T-cell (primary cell): ENCODE results near the gene AGTPBP1. TPM values are rescaled to one million over a fixed set of nuclear protein-coding genes. Genes with fewer than 3 reads are reported as not detected.

Experiments used
- ATAC-seq, 4 experiments: fragments of 200-7000 bp in 3 of 4; fragments of 150-1000 bp in 1 of 4; cut with Tn5 transposase; replicated peaks in 1 of 4; 1 replicate in 3 of 4; 2 replicates in 1 of 4; pipeline ENCODE4 v1.10.0; 2021; ENCODE audit warnings: moderate library complexity in 3 of 4, mild to moderate bottlenecking in 2 of 4, moderate number of reproducible peaks in 1 of 4
- CTCF ChIA-PET, 2 donors: fragments of 300-600 bp; sonication (Branson Sonifier 250); formaldehyde crosslinking; loops; one replicate each; lab custom pipeline; 2022; ENCODE audit warnings: antibody characterized with exemption in 2 of 2; lab: Charles Lee
- POLR2A ChIA-PET, 2 donors: fragments of 300-600 bp; sonication (Branson Sonifier 250); formaldehyde crosslinking; loops; one replicate each; lab custom pipeline; 2022; ENCODE audit warnings: antibody characterized with exemption in 2 of 2; lab: Charles Lee
- DNase-seq, 35 experiments: peaks; one replicate each; pipeline versions ENCODE4 v3.0.0 to v3.0.0-alpha.2; 2013 to 2023
- H3K27ac ChIP-seq: one replicate; pipeline ENCODE4 v1.5.1; 2013; ENCODE audit warnings: low read length
- H3K27me3 ChIP-seq, 2 experiments: replicated peaks in 1 of 2; 1 replicate in 1 of 2; 2 replicates in 1 of 2; pipeline versions ENCODE4 v1.6.1 to v1.7.0; 2013; ENCODE audit warnings: low read length in 1 of 2, mixed read lengths in 1 of 2; ENCODE audit not compliant: control insufficient read depth in 2 of 2, insufficient read depth in 2 of 2; ENCODE audit errors: extremely low read depth in 1 of 2
- H3K36me3 ChIP-seq, 2 donors: 1 replicate in 1 of 2; 2 replicates in 1 of 2; pipeline versions ENCODE4 v1.6.1 to v1.7.0; 2013; ENCODE audit warnings: low read length in 1 of 2; ENCODE audit not compliant: control insufficient read depth in 2 of 2, insufficient read depth in 1 of 2; ENCODE audit errors: extremely low read depth in 1 of 2
- H3K4me1 ChIP-seq, 2 experiments: 1 replicate in 1 of 2; 2 replicates in 1 of 2; pipeline versions ENCODE4 v1.6.1 to v1.7.0; 2013; ENCODE audit warnings: low read length in 2 of 2, mixed read lengths in 1 of 2; ENCODE audit not compliant: insufficient read depth in 2 of 2, control insufficient read depth in 1 of 2; ENCODE audit errors: extremely low read depth in 1 of 2
- H3K4me3 ChIP-seq, 2 donors: 1 replicate in 1 of 2; 2 replicates in 1 of 2; pipeline versions ENCODE4 v1.5.1 to v1.7.0; 2013; ENCODE audit warnings: mild to moderate bottlenecking in 2 of 2, low read length in 1 of 2, moderate library complexity in 1 of 2; ENCODE audit not compliant: control insufficient read depth in 1 of 2; ENCODE audit errors: extremely low read depth in 1 of 2
- H3K9me3 ChIP-seq: 2 replicates; pipeline ENCODE4 v1.7.0; 2013
- H3K27ac Mint-ChIP-seq, 2 donors: one replicate each; pipeline ENCODE4 v1.8.0; 2020 to 2021; ENCODE audit warnings: mild to moderate bottlenecking in 2 of 2, mixed read lengths in 2 of 2
- H3K27me3 Mint-ChIP-seq, 2 donors: one replicate each; pipeline ENCODE4 v1.8.0; 2021 to 2022; ENCODE audit warnings: mixed read lengths in 2 of 2
- H3K36me3 Mint-ChIP-seq: one replicate; pipeline ENCODE4 v1.8.0; 2021; ENCODE audit warnings: mixed read lengths
- H3K4me1 Mint-ChIP-seq, 3 donors: one replicate each; pipeline ENCODE4 v1.8.0; 2020 to 2022; ENCODE audit warnings: mixed read lengths in 3 of 3, mild to moderate bottlenecking in 1 of 3
- H3K4me3 Mint-ChIP-seq, 3 donors: one replicate each; pipeline ENCODE4 v1.8.0; 2020 to 2022; ENCODE audit warnings: mild to moderate bottlenecking in 3 of 3, mixed read lengths in 3 of 3, moderate library complexity in 3 of 3
- H3K9me3 Mint-ChIP-seq, 3 donors: one replicate each; pipeline ENCODE4 v1.8.0; 2020 to 2022; ENCODE audit warnings: mixed read lengths in 3 of 3
- WGBS: methylation state at CpG from one replicate; pipeline ENCODE4 v1.1.5; 2013; ENCODE audit warnings: missing lambda C conversion rate; ENCODE audit not compliant: insufficient coverage; 5-methylcytosine and 5-hydroxymethylcytosine counted together
- total RNA-seq, 35 experiments: library from RNA in 6 of 35; stranded (reverse) in 6 of 35; fragments of 120-200 nt in 1 of 35; gene quantifications; one replicate each; pipeline versions ENCODE4 v1.2.1 to v1.2.4 and lab custom pipeline; 2013 to 2026

The AGTPBP1 gene
- total RNA-seq, 5 donors from 2014 or later (not counting 1 experiment from before 2014, with no cell fraction given) = 46.2 to 66.7 (median 52.2) TPM

DNA sequence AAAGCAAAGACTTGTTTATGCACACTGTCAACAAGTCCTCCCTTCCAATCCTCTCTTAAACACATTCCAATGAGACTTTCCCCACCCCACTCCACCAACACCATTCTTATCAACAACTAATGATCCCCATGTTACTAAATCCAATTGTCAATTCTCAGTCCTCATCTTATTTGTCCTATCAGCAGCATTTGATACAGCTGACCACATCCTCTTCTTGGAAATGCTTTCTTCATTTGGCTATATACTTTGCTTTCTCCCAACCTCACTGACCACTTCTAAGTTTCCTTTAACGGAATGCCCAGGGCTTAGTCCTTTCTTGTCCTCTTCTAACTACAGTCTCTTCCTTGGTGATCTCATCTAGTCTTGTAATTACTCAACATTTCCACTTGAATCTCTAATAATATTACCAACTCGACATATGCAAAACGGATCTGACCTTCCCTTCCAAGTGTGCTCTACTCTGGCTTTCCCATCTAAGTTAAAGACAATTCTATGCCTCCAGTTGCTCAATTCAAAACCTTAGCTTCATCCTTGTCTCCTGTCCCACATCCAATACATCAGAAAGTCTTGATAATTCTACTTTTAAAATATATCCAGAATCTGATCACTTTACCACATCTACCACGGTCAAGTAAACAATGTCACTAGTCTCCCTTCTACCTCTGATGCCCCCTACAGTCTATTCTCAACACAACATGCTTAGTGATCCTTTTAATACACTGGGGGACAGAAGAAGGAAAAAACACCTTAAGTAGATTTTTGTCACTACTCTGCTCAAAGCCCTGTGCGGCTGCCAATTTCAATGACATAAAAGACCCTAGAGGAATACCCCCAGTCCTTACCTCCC, 25.5 kb downstream of the AGTPBP1 start:
- Histone ChIP-seq H3K27ac (peak overlapping the region; percentile 57), H3K27me3 (no peaks in the 10 kb centered on the region), H3K4me3 (no peak overlapping the region), H3K36me3 (peaks cover 0 to 4% of the 10 kb centered on the region in 2 donors), H3K9me3 (no peaks in the 10 kb centered on the region), H3K4me1 (peaks cover 0 to 12% of the 10 kb centered on the region in 2 experiments)
- H3K36me3 Mint-ChIP-seq = peaks cover 23% of the 10 kb centered on the region
- H3K4me3 Mint-ChIP-seq = peak overlapping the region in 1 of 3 donors; percentile 1
- H3K27me3 Mint-ChIP-seq = no peaks in the 10 kb centered on the region
- H3K9me3 Mint-ChIP-seq = no peaks in the 10 kb centered on the region
- peaks cover 50 to 57% (median 50%) of the 10 kb centered on the region in 3 donors for H3K4me1 Mint-ChIP-seq
- ChIA-PET CTCF (interaction anchor here in 1 of 2 donors (1.3 to 1.6 kb wide), 2 partner anchors 18 to 21 kb away, joined by 4 to 7 read pairs; no protein-coding TSS in a partner anchor), POLR2A (interaction anchor here in 1 of 2 donors (1.9 kb wide), 1 partner anchor 29 kb away, joined by 6 read pairs; no protein-coding TSS in a partner anchor)
- H3K27ac Mint-ChIP-seq = peak overlapping the region; percentile 60 to 83
- whole genome bisulfite sequencing = 68% methylated on average over 5 of the region's 5 CpGs
- peak in 1 of 35 experiments; percentile 30 for DNase-seq
- no peak for ATAC-seq

DNA sequence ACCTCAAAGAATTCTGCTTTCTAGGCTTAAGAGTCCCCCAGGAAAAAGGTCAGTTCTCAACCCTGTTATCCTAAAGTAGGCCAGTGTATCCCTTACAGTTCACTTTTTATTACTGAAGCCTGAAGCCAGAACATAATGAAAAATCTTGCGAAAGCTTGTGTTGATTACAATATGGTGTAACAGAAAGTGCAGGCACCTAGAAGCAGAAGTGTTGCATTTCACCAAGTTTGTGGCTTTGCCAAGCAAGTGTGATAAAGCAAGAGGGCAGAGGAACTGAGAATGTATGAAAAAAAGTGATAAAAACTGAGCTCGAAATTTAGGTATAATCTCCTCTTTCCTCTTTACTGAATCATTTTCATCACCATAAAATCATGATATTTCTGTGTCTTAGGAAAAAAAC, 26.2 kb downstream of the AGTPBP1 start:
- H3K4me3 Mint-ChIP-seq = no peak overlapping the region
- H3K4me1 Mint-ChIP-seq = peaks cover 43 to 51% (median 43%) of the 10 kb centered on the region in 3 donors
- Histone ChIP-seq H3K27me3 (no peaks in the 10 kb centered on the region), H3K36me3 (peaks cover 0 to 4% of the 10 kb centered on the region in 2 donors), H3K9me3 (no peaks in the 10 kb centered on the region), H3K4me3 (no peak overlapping the region), H3K4me1 (peaks cover 0 to 12% of the 10 kb centered on the region in 2 experiments), H3K27ac (peak overlapping the region; percentile 57)
- H3K27ac Mint-ChIP-seq = peak overlapping the region; percentile 60 to 83
- H3K36me3 Mint-ChIP-seq = peaks cover 23% of the 10 kb centered on the region
- ChIA-PET POLR2A (interaction anchor here in 1 of 2 donors (1.9 kb wide), 1 partner anchor 29 kb away, joined by 6 read pairs; no protein-coding TSS in a partner anchor), CTCF (interaction anchor here in 1 of 2 donors (1.3 to 1.6 kb wide), 2 partner anchors 17 to 22 kb away, joined by 4 to 7 read pairs; no protein-coding TSS in a partner anchor)
- DNase-seq (peak in 11 of 35 experiments; percentile 6 to 49 (median 18)), ATAC-seq (peak in 2 of 4 experiments; percentile 19 to 57)
- no peaks in the 10 kb centered on the region for H3K27me3 Mint-ChIP-seq
- no CpG with 5 or more reads among the region's 2 CpGs for WGBS
- H3K9me3 Mint-ChIP-seq = no peaks in the 10 kb centered on the region

DNA sequence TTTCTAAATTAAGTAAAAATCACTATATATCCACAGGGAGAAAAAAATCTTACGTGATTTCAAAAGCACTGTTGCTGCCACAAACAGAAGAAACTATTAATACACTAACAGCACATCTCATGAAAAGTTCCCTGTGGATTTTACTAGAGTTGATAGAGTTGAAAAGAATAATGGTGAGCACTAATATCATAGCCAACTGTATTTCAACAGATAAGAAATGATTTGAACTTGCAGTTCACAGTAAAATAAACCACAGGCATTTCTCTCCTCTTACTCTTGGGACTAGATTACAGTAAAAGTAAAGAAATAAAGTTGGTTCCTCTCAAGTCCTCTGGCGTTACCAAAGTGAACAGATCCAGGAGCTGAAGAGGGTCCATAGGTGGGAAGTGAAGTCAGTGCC, 27.9 kb downstream of the AGTPBP1 start:
- DNase-seq (no peak), ATAC-seq (no peak)
- Mint-ChIP-seq H3K4me3 (no peak overlapping the region), H3K36me3 (peaks cover 34% of the 10 kb centered on the region), H3K27ac (no peak overlapping the region), H3K9me3 (peaks cover 4 to 15% (median 6%) of the 10 kb centered on the region in 3 donors), H3K4me1 (peaks cover 36 to 39% (median 37%) of the 10 kb centered on the region in 3 donors), H3K27me3 (no peaks in the 10 kb centered on the region)
- ChIA-PET POLR2A (no interaction called here), CTCF (no interaction called here)
- no peak overlapping the region for H3K4me3 ChIP-seq
- no peaks in the 10 kb centered on the region for H3K27me3 ChIP-seq
- H3K27ac ChIP-seq = no peak overlapping the region
- H3K4me1 ChIP-seq = peaks cover 0 to 12% of the 10 kb centered on the region in 2 experiments
- peaks cover 0 to 4% of the 10 kb centered on the region in 2 donors for H3K36me3 ChIP-seq
- 100% methylated on average over 1 of the region's 2 CpGs for WGBS
- H3K9me3 ChIP-seq = peaks cover 3% of the 10 kb centered on the region

DNA sequence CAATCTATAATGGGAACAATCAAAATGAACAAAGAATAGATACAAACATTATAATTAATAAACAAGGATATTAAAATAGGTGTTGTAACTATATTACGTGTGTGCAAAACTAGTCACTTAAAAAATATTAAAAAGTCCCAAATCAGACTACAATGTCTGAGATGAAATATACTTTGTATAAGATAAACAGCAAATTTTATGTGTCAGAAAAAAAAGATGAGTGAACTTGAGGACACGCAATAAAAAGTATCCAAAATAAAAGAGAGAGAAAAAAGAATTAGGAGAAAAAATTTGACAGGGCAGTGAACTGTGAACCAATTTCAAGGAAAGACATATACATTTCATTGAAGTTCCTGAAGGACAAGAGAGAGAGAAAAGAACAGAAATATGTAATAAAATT, 37.0 kb downstream of the AGTPBP1 start:
- POLR2A ChIA-PET = interaction anchor here in 1 of 2 donors (0.6 kb wide), 1 partner anchor 122 kb away, joined by 4 read pairs; no protein-coding TSS in a partner anchor
- peaks cover 34 to 38% (median 34%) of the 10 kb centered on the region in 3 donors for H3K4me1 Mint-ChIP-seq
- no CpG with 5 or more reads among the region's 2 CpGs for WGBS

DNA sequence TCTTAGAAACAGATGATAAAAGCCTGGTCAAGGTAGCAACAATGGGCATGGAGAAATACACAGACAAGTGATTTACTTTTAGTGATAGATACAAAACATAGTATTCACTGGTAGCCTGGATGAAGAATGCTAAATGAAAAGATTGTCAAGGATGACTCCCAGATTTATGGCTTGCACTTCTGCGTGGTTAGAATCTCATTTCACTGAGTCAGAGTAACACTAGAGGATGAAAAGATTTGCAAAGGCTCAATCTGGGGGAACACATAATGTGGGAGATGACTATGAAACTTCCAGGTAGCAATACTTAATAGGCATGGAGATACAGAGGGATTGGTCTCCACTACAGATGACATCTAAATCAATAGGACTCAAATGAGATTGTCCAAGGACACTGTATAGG, 38.4 kb downstream of the AGTPBP1 start:
- no peak for DNase-seq
- CTCF ChIA-PET = no interaction called here
- Histone ChIP-seq H3K9me3 (no peaks in the 10 kb centered on the region), H3K27ac (no peak overlapping the region), H3K36me3 (no peaks in the 10 kb centered on the region), H3K27me3 (no peaks in the 10 kb centered on the region), H3K4me3 (no peak overlapping the region), H3K4me1 (no peaks in the 10 kb centered on the region)
- Mint-ChIP-seq H3K36me3 (peaks cover 30% of the 10 kb centered on the region), H3K4me1 (peaks cover 34 to 39% (median 37%) of the 10 kb centered on the region in 3 donors), H3K27ac (peak overlapping the region; percentile 13 to 41), H3K4me3 (no peak overlapping the region), H3K9me3 (no peaks in the 10 kb centered on the region), H3K27me3 (no peaks in the 10 kb centered on the region)
- POLR2A ChIA-PET = no interaction called here
- 88% methylated on average over 1 of the region's 1 CpG for WGBS
- ATAC-seq = no peak

More for the DNA sequence above, 37.0 kb downstream of the AGTPBP1 start:
- no peaks in the 10 kb centered on the region for H3K27me3 Mint-ChIP-seq
- H3K27ac Mint-ChIP-seq = no peak overlapping the region
- DNase-seq = no peak
- Histone ChIP-seq H3K27ac (no peak overlapping the region), H3K36me3 (no peaks in the 10 kb centered on the region), H3K9me3 (peaks cover 3% of the 10 kb centered on the region), H3K4me1 (no peaks in the 10 kb centered on the region), H3K27me3 (no peaks in the 10 kb centered on the region), H3K4me3 (no peak overlapping the region)
- ATAC-seq = no peak
- CTCF ChIA-PET = interaction anchor here (0.6 kb wide), 3 partner anchors 41 to 116 kb away, joined by 3 read pairs; no protein-coding TSS in a partner anchor
- peaks cover 4 to 10% (median 4%) of the 10 kb centered on the region in 3 donors for H3K9me3 Mint-ChIP-seq
- H3K4me3 Mint-ChIP-seq = no peak overlapping the region
- H3K36me3 Mint-ChIP-seq = peaks cover 42% of the 10 kb centered on the region

DNA sequence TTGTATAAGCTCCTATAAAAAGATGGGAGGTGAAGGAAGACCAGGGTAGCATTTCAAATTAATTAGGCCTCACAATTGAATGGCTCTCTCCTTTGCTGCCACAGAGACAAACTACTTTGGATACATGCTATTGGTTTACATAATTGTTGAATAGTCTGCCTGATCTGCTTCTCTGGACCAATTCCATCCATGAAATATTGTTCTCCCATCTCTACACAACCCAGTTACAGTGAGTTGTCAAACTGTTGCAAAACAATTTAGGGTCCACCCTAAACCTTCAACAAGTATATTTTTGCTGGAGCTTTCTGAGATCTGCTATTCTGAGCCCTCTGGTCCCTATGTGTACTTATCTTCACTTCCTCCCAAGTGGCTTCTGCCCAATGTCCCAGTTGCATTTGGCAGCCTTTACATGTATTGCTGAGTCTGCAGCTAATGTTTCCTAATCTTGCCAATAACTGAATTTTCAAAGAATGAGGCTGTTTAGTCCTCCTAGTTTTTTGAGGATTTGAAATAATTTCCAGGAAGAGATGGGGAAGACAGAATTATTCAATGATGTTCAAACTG, 38.9 kb downstream of the AGTPBP1 start:
- Mint-ChIP-seq H3K27me3 (no peaks in the 10 kb centered on the region), H3K4me1 (peaks cover 37 to 41% (median 40%) of the 10 kb centered on the region in 3 donors)
- POLR2A ChIA-PET = no interaction called here

More for the DNA sequence above, 38.9 kb downstream of the AGTPBP1 start:
- ATAC-seq (no peak), DNase-seq (no peak)
- H3K9me3 Mint-ChIP-seq = no peaks in the 10 kb centered on the region
- peaks cover 28% of the 10 kb centered on the region for H3K36me3 Mint-ChIP-seq
- Histone ChIP-seq H3K4me1 (no peaks in the 10 kb centered on the region), H3K27ac (no peak overlapping the region), H3K36me3 (no peaks in the 10 kb centered on the region), H3K9me3 (no peaks in the 10 kb centered on the region), H3K27me3 (no peaks in the 10 kb centered on the region), H3K4me3 (no peak overlapping the region)
- H3K4me3 Mint-ChIP-seq = no peak overlapping the region
- CTCF ChIA-PET = interaction anchor here in 1 of 2 donors (0.7 kb wide), 1 partner anchor 126 kb away, joined by 3 read pairs; no protein-coding TSS in a partner anchor
- peak overlapping the region in 1 of 2 donors; percentile 41 for H3K27ac Mint-ChIP-seq
